ENCODE data around the gene LGALS16. TPM values are rescaled to one million over a fixed set of nuclear protein-coding genes. Genes with fewer than 3 reads are reported as not detected.
"Not testable (repeated sequence)": the region's sequence is repeated elsewhere in the genome, so short reads cannot be mapped to it uniquely, and the experiment has no call there.

LGALS16 gene
- total RNA-seq, 1 donor from 2014 or later: not detected

DNA sequence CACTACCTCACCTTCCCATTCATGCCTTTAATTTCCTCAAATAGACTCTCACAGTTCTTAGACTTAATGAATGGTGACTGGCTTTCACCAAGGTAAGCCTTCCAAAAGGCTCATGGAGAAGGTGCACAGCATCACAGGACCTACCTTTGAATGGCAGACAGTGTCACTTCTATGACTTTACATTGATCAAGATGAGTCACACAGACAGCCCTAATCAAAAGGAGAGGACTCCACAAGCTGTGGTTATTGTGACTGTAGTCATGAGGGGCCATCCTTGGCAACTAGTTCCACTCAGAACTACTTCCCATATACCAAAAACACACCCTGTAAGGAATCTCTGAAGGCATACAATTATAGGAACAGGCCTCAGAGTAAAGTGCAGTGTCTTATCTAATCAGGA is 5.9 kb downstream of the LGALS16 start:
- Mint-ChIP-seq H3K4me3 (no peak overlapping the region), H3K9me3 (peaks cover 11% of the 10 kb centered on the region), H3K27me3 (peaks cover 42% of the 10 kb centered on the region), H3K36me3 (ENCODE audit: low read depth) (no peaks in the 10 kb centered on the region), H3K4me1 (no peaks in the 10 kb centered on the region), H3K27ac (no peak overlapping the region)
- no peak for DNase-seq
- CTCF ChIA-PET: no interaction called here
- ATAC-seq (ENCODE audit: low read depth): no peak
- POLR2A ChIA-PET: no interaction called here
- TF ChIP-seq, protein P1, sequence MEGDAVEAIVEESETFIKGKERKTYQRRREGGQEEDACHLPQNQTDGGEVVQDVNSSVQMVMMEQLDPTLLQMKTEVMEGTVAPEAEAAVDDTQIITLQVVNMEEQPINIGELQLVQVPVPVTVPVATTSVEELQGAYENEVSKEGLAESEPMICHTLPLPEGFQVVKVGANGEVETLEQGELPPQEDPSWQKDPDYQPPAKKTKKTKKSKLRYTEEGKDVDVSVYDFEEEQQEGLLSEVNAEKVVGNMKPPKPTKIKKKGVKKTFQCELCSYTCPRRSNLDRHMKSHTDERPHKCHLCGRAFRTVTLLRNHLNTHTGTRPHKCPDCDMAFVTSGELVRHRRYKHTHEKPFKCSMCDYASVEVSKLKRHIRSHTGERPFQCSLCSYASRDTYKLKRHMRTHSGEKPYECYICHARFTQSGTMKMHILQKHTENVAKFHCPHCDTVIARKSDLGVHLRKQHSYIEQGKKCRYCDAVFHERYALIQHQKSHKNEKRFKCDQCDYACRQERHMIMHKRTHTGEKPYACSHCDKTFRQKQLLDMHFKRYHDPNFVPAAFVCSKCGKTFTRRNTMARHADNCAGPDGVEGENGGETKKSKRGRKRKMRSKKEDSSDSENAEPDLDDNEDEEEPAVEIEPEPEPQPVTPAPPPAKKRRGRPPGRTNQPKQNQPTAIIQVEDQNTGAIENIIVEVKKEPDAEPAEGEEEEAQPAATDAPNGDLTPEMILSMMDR (IDR thresholded peaks at IDR 0.05): no peak
- intact Hi-C loops (cut with micrococcal nuclease): no loop called here

DNA sequence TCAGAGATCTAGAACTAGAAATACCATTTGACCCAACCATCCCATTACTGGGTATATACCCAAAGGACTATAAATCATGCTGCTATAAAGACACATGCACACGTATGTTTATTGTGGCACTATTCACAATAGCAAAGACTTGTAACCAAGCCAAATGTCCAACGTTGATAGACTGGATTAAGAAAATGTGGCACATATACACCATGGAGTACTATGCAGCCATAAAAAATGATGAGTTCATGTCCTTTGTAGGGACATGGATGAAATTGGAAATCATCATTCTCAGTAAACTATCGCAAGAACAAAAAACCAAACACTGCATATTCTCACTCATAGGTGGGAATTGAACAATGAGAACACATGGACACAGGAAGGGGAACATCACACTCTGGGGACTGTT is 14.1 kb downstream of the LGALS16 start:
- H3K27ac Mint-ChIP-seq; DNase-seq; H3K36me3 Mint-ChIP-seq (ENCODE audit: low read depth); POLR2A ChIA-PET; ATAC-seq (ENCODE audit: low read depth); H3K4me3 Mint-ChIP-seq; H3K4me1 Mint-ChIP-seq: not testable (repeated sequence)
- intact Hi-C loops (cut with micrococcal nuclease): loop anchor here (5.0 kb wide), 1 partner anchor 172 kb away; no protein-coding TSS in a partner anchor
- Mint-ChIP-seq H3K9me3 (peaks cover 10% of the 10 kb centered on the region), H3K27me3 (peaks cover 34% of the 10 kb centered on the region)
- CTCF ChIA-PET: interaction anchor here (1.2 kb wide), 1 partner anchor 118 kb away, joined by 3 read pairs; no protein-coding TSS in a partner anchor

DNA sequence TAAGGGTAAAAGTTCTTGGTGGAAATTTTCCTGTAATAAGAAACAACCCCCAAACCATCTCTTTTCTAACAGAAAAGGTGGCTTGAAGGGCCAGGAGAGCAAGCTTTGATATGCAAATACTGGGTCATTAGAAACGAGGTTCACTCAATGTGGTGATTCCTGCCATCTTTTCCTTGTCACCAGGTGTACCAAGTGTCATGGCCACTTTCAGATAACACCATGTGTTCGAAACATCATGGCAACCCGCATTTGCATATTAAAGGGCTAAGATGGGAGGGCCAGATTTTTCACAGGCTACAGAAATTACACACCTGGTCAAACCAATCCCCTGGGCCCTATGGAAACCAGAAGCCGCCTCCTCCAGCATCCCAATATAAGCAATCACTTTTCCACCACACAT is 15.3 kb downstream of the LGALS16 start:
- no peak overlapping the region for H3K27ac Mint-ChIP-seq
- H3K9me3 Mint-ChIP-seq: peaks cover 4% of the 10 kb centered on the region
- POLR2A ChIA-PET: interaction anchor here (0.6 kb wide), 1 partner anchor 1064 kb away, joined by 4 read pairs; no protein-coding TSS in a partner anchor
- DNase-seq (no peak), ATAC-seq (ENCODE audit: low read depth) (no peak)
- H3K4me3 Mint-ChIP-seq: no peak overlapping the region
- intact Hi-C loops (cut with micrococcal nuclease): loop anchor here (5.0 kb wide), 1 partner anchor 171 kb away; no protein-coding TSS in a partner anchor
- H3K4me1 Mint-ChIP-seq: peaks cover 4% of the 10 kb centered on the region
- no peaks in the 10 kb centered on the region for H3K36me3 Mint-ChIP-seq (ENCODE audit: low read depth)
- peaks cover 30% of the 10 kb centered on the region for H3K27me3 Mint-ChIP-seq
- CTCF ChIA-PET: interaction anchor here (1.0 to 1.2 kb wide), 2 partner anchors 119 to 197 kb away, joined by 3 read pairs; no protein-coding TSS in a partner anchor
- TF ChIP-seq, protein P1 (IDR thresholded peaks at IDR 0.05): no peak

DNA sequence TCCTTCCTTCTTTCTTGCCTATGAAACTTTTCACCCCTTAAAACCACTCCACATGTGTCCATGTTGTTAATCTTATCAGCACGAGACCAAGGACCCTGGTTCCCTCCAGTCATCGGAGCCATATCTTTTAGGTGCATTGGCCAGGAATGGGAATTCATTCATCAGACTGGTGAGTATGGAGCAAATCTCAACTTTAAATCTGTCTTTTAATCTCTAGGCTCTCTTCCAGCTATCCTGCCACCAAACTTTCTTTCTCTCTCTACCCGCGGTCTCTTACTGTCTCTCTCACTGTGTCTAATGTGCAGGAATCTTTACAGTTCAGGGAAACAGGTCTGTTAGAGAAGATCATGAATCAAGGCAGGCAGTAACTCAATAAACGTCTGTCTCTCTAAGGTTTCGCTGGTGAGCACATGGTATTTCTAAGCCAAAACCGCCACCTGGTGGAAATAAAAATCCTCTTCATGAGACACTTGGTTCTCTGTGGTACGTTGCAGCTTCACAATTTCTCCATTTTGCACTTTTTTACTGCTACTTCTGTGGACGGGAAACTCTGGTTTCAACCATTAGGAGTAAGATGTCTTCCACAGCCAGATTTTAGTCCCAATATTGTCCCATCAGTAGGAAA is 16.1 kb downstream of the LGALS16 start:
- intact Hi-C loops (cut with micrococcal nuclease): loop anchor here (1.0 to 5.0 kb wide), 4 partner anchors 121 to 550 kb away; no protein-coding TSS in a partner anchor
- no peak for DNase-seq
- Mint-ChIP-seq H3K27me3 (peaks cover 25% of the 10 kb centered on the region), H3K36me3 (ENCODE audit: low read depth) (no peaks in the 10 kb centered on the region), H3K4me1 (peaks cover 4% of the 10 kb centered on the region), H3K4me3 (no peak overlapping the region), H3K27ac (no peak overlapping the region), H3K9me3 (no peaks in the 10 kb centered on the region)
- ATAC-seq (ENCODE audit: low read depth): peak; percentile 68
- TF ChIP-seq, protein P1 (IDR thresholded peaks at IDR 0.05): no peak
- ChIA-PET CTCF (interaction anchor here (0.9 to 3.8 kb wide), 7 partner anchors 8 to 236 kb away, joined by 3 to 35 read pairs (median 4); partner anchors contain the start of gene RPS16), POLR2A (interaction anchor here (0.6 kb wide), 2 partner anchors 231 to 528 kb away, joined by 3 to 12 read pairs; no protein-coding TSS in a partner anchor)

DNA sequence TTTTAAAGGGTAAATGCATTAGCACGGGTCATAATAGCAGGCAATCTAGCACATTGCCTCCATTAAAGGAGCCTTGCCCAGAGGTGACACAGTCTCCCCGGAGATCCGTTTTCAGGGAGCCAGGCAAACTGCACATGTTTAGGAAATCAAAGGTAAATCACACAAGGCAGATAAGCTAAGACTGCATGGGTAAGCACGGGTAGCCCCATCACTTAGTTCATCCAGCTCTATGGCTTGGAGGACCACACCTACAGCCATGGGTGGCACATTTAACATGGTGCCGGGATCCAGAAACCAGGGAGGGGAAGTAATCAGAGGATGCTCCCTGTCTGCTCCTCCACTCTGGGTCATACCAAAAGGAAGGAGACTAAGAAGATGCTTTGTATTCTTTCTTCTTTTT is 16.8 kb downstream of the LGALS16 start:
- Mint-ChIP-seq H3K4me1 (peaks cover 4% of the 10 kb centered on the region), H3K27me3 (peaks cover 20% of the 10 kb centered on the region), H3K27ac (no peak overlapping the region), H3K4me3 (no peak overlapping the region), H3K36me3 (ENCODE audit: low read depth) (no peaks in the 10 kb centered on the region), H3K9me3 (no peaks in the 10 kb centered on the region)
- intact Hi-C loops (cut with micrococcal nuclease): loop anchor here (1.0 to 5.0 kb wide), 4 partner anchors 121 to 550 kb away; no protein-coding TSS in a partner anchor
- ChIA-PET POLR2A (no interaction called here), CTCF (interaction anchor here (0.9 to 3.8 kb wide), 8 partner anchors 9 to 237 kb away, joined by 3 to 35 read pairs (median 4); partner anchors contain the start of gene RPS16)
- no peak for DNase-seq
- ATAC-seq (ENCODE audit: low read depth): no peak
- TF ChIP-seq, protein P1 (IDR thresholded peaks at IDR 0.05): no peak

DNA sequence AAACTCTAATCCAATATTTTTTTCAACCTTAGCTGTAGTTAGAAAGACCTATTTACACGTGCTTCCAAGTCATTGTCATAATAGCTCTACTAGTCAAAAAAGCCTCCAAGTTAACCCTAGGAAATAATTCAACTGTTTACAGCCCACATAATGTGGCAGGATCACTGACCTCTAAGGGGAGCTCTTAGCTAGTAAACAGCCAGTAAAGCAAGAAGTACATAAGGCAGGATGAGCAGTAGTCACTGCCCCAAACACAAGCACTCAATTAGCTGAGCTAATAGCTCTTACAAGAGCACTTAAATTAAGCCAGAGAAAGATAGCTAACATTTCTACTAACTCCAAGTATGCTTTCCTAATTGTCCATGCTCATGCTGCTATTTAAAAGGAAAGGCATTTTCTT is 18.1 kb downstream of the LGALS16 start:
- H3K36me3 Mint-ChIP-seq (ENCODE audit: low read depth); POLR2A ChIA-PET; ATAC-seq (ENCODE audit: low read depth); DNase-seq; H3K4me3 Mint-ChIP-seq; H3K4me1 Mint-ChIP-seq; H3K9me3 Mint-ChIP-seq; H3K27ac Mint-ChIP-seq: not testable (repeated sequence)
- intact Hi-C loops (cut with micrococcal nuclease): loop anchor here (5.0 kb wide), 1 partner anchor 168 kb away; no protein-coding TSS in a partner anchor
- H3K27me3 Mint-ChIP-seq: peaks cover 17% of the 10 kb centered on the region
- CTCF ChIA-PET: interaction anchor here (1.3 to 3.8 kb wide), 3 partner anchors 122 to 564 kb away, joined by 3 to 35 read pairs (median 5); no protein-coding TSS in a partner anchor

All from activated B cell treated with CpG ODN at 0.5 μM for 24 hours (primary cell).